ENCODE measurements around the gene CHN2. TPM values are rescaled to one million over a fixed set of nuclear protein-coding genes. Genes with fewer than 3 reads are reported as not detected.

The CHN2 gene
- total and polyA plus RNA-seq, 10 donors = 4.2 to 52.0 (median 28.5) TPM

- no peak for TF ChIP-seq POLR2AphosphoS5 (IDR thresholded peaks at IDR 0.05)
- TF ChIP-seq POLR2A (IDR thresholded peaks at IDR 0.05) = no peak
- TF ChIP-seq, protein P1, sequence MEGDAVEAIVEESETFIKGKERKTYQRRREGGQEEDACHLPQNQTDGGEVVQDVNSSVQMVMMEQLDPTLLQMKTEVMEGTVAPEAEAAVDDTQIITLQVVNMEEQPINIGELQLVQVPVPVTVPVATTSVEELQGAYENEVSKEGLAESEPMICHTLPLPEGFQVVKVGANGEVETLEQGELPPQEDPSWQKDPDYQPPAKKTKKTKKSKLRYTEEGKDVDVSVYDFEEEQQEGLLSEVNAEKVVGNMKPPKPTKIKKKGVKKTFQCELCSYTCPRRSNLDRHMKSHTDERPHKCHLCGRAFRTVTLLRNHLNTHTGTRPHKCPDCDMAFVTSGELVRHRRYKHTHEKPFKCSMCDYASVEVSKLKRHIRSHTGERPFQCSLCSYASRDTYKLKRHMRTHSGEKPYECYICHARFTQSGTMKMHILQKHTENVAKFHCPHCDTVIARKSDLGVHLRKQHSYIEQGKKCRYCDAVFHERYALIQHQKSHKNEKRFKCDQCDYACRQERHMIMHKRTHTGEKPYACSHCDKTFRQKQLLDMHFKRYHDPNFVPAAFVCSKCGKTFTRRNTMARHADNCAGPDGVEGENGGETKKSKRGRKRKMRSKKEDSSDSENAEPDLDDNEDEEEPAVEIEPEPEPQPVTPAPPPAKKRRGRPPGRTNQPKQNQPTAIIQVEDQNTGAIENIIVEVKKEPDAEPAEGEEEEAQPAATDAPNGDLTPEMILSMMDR (IDR thresholded peaks at IDR 0.05 in 8 of 11, conservative IDR thresholded peaks at IDR 0.05 in 3 of 11) = no peak
- no peaks in the 10 kb centered on the region for H3K27me3 ChIP-seq (replicated peaks in 1 of 7)
- H3K4me1 ChIP-seq = no peaks in the 10 kb centered on the region
- H3K36me3 ChIP-seq = no peaks in the 10 kb centered on the region
- H3K4me3 ChIP-seq = no peak overlapping the region
- DNase-seq = no peak
- WGBS, 5 donors = 87 to 95% (median 92%) methylated on average over 3 of the region's 3 CpGs
- H3K9me3 ChIP-seq = no peaks in the 10 kb centered on the region
- H3K27ac ChIP-seq = no peak overlapping the region
- intact Hi-C loops (cut with DNase I; ENCODE audit: low total_unique reads) = no loop called here
Measured at GRCh38 chr7:29229946-29230345, 35.4 kb downstream of the CHN2 start.

DNA sequence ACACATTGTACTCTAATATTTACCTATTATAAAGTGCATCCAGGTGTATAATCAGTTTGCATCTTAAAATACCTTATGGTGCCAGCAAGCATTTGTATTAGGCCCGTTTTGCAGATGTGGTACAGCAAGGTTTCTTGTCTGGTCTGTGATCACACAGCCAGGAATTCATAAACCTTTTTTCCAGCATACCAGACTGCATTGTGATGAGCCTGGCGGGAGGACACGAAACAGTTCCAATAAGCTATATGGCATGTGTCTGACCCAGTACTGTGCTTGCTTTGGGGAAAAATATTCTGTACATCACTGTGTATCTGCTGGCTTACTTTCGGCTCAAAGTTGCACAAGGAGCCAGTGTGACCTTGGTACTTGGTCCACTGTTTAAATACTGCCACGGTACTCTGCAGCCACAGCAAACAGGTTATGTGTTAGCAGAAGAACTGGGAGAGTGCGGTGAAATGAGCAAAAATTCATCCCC is 36.3 kb downstream of the CHN2 start:
- no peak for DNase-seq
- intact Hi-C loops (cut with DNase I; ENCODE audit: low total_unique reads) = no loop called here
- Histone ChIP-seq H3K27me3 (replicated peaks in 1 of 7) (no peaks in the 10 kb centered on the region), H3K4me1 (no peaks in the 10 kb centered on the region), H3K27ac (no peak overlapping the region), H3K9me3 (no peaks in the 10 kb centered on the region), H3K4me3 (no peak overlapping the region), H3K36me3 (no peaks in the 10 kb centered on the region)
- WGBS, 5 donors = 90 to 98% (median 95%) methylated on average over 6 of the region's 6 CpGs
- TF ChIP-seq, protein P1 (IDR thresholded peaks at IDR 0.05 in 8 of 11, conservative IDR thresholded peaks at IDR 0.05 in 3 of 11) = no peak
- TF ChIP-seq POLR2AphosphoS5 (IDR thresholded peaks at IDR 0.05) = no peak
- no peak for TF ChIP-seq POLR2A (IDR thresholded peaks at IDR 0.05)

GRCh38 chr7:29231671-29232232 is 37.2 kb downstream of the CHN2 start:
- Histone ChIP-seq H3K4me1 (no peaks in the 10 kb centered on the region), H3K4me3 (no peak overlapping the region), H3K27me3 (replicated peaks in 1 of 7) (no peaks in the 10 kb centered on the region), H3K9me3 (no peaks in the 10 kb centered on the region), H3K27ac (no peak overlapping the region), H3K36me3 (no peaks in the 10 kb centered on the region)
- 64 to 79% (median 73%) methylated on average over 4 of the region's 4 CpGs for WGBS, 5 donors
- TF ChIP-seq, protein P1 (IDR thresholded peaks at IDR 0.05 in 8 of 11, conservative IDR thresholded peaks at IDR 0.05 in 3 of 11) = no peak
- TF ChIP-seq POLR2AphosphoS5 (IDR thresholded peaks at IDR 0.05) (no peak), POLR2A (IDR thresholded peaks at IDR 0.05) (no peak)
- no peak for DNase-seq
- intact Hi-C loops (cut with DNase I; ENCODE audit: low total_unique reads) = no loop called here

DNA sequence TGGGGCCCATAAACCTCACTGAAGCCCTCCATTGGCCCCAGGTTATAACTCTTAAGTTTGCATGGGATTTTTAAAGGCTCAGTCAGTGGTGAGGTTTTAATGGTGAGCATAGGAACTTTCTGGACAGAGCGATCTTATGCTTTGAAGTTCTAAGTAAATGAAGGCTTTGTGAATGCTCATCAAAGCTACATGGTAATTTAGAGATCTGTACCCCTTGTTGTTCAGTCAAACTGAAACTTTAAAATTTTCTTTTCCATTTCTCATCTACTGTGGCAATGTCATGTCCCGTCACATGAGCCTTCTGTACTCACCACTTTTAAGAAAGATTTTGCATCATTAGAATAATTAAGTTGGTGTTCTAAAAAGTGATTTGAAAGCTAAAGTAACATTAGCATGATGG is 39.9 kb downstream of the CHN2 start:
- intact Hi-C loops (cut with DNase I; ENCODE audit: low total_unique reads) = no loop called here

More for the DNA sequence above, 39.9 kb downstream of the CHN2 start:
- no peak overlapping the region for H3K27ac ChIP-seq
- 67 to 85% (median 75%) methylated on average over 2 of the region's 2 CpGs for WGBS, 5 donors
- no peak overlapping the region for H3K4me3 ChIP-seq
- H3K27me3 ChIP-seq (replicated peaks in 1 of 7) = no peaks in the 10 kb centered on the region
- DNase-seq = no peak
- no peaks in the 10 kb centered on the region for H3K36me3 ChIP-seq
- no peaks in the 10 kb centered on the region for H3K9me3 ChIP-seq
- H3K4me1 ChIP-seq = no peaks in the 10 kb centered on the region
- no peak for TF ChIP-seq POLR2AphosphoS5 (IDR thresholded peaks at IDR 0.05)
- TF ChIP-seq, protein P1 (IDR thresholded peaks at IDR 0.05 in 8 of 11, conservative IDR thresholded peaks at IDR 0.05 in 3 of 11) = no peak
- no peak for TF ChIP-seq POLR2A (IDR thresholded peaks at IDR 0.05)

All from spleen (tissue), 11 donors.